ENCODE measurements around the gene ELMOD1. TPM values are rescaled to one million over a fixed set of nuclear protein-coding genes. Genes with fewer than 3 reads are reported as not detected.

ELMOD1 gene
- total and polyA plus RNA-seq, 2 of the 4 experiments (the other 2 are of a cell fraction), result 0.18 to 0.29 TPM

GRCh38 chr11:107547961-107548360 lies 43.0 kb upstream of the ELMOD1 start:
- in situ Hi-C loops (cut with MboI; ENCODE audit: low sequenced_read_pairs), result no loop called here
- dilution Hi-C loops (cut with HindIII; ENCODE audit: low sequenced_read_pairs, unreplicated experiment), result no loop called here

More at GRCh38 chr11:107547961-107548360, 43.0 kb upstream of the ELMOD1 start:
- Histone ChIP-seq H3K36me3 (ENCODE audit: control insufficient read depth, insufficient read depth, low read length) (peaks cover 7% of the 10 kb centered on the region; the same call in 1 of the 2 replicates), H3K9ac (ENCODE audit: low read depth, low read length) (no peak overlapping the region), H3K27ac (ENCODE audit: insufficient read depth, low read length) (no peak overlapping the region), H2AK9ac (replicated peaks; ENCODE audit: low read depth, low read length, poor library complexity) (no peak overlapping the region), H4K8ac (ENCODE audit: low read depth in 2 of 2, low read length in 2 of 2) (no peak overlapping the region), H4K91ac (ENCODE audit: insufficient read depth, low read depth, low read length) (no peak overlapping the region), H2BK120ac (ENCODE audit: low read depth, low read length) (no peak overlapping the region), H3K4me3 (ENCODE audit: insufficient read depth, low read depth, low read length) (no peak overlapping the region), H3K27me3 (ENCODE audit: control insufficient read depth, insufficient read depth, low read length) (no peaks in the 10 kb centered on the region), H3K9me3 (ENCODE audit: control insufficient read depth, insufficient read depth, low read length) (no peaks in the 10 kb centered on the region), H3K4me1 (ENCODE audit: control insufficient read depth, insufficient read depth, low read length) (no peaks in the 10 kb centered on the region), H2AFZ (replicated peaks; ENCODE audit: low read length, poor library complexity) (no peak overlapping the region), H2BK5ac (ENCODE audit: low read depth, low read length, poor library complexity, severe bottlenecking) (no peak overlapping the region), H3K4me2 (ENCODE audit: low read depth, low read length) (no peak overlapping the region), H4K20me1 (ENCODE audit: insufficient read depth, low read length) (no peaks in the 10 kb centered on the region), H2BK20ac (ENCODE audit: low read depth, low read length) (no peak overlapping the region), H3K4ac (ENCODE audit: low read depth, low read length) (no peak overlapping the region), H3K9me1 (ENCODE audit: insufficient read depth, low read length) (no peaks in the 10 kb centered on the region), H3K56ac (ENCODE audit: extremely low read depth, insufficient read depth, low read length) (no peak overlapping the region), H3K14ac (replicated peaks; ENCODE audit: low read depth, low read length) (no peak overlapping the region), H3K18ac (ENCODE audit: low read depth, low read length) (no peak overlapping the region), H3K79me1 (ENCODE audit: low read depth in 1 of 2, low read length in 2 of 2) (no peaks in the 10 kb centered on the region), H2AK5ac (ENCODE audit: low read depth, low read length) (no peak overlapping the region), H3K23ac (ENCODE audit: low read depth, low read length) (no peak overlapping the region), H2BK15ac (ENCODE audit: low read depth, low read length) (no peak overlapping the region), H4K5ac (ENCODE audit: low read depth, low read length) (no peak overlapping the region)
- POLR2A ChIA-PET (ENCODE audit: unreplicated experiment), result no interaction called here
- ATAC-seq (ENCODE audit: low read depth) (no peak), DNase-seq (no peak)
- no CpG with 5 or more reads among the region's 4 CpGs for WGBS, 2 experiments (ENCODE audit: extremely low coverage in 2 of 2, insufficient read length in 1 of 2)
- TF ChIP-seq MAFK (IDR thresholded peaks at IDR 0.05; ENCODE audit: low read depth, low read length) (no peak), MAZ (IDR thresholded peaks at IDR 0.05; ENCODE audit: borderline replicate concordance, low read depth, low read length) (no peak), SMC3 (IDR thresholded peaks at IDR 0.05; ENCODE audit: low read depth, low read length) (no peak), RCOR1 (IDR thresholded peaks at IDR 0.05; ENCODE audit: insufficient replicate concordance, low read length) (no peak), RAD21 (IDR thresholded peaks at IDR 0.05; ENCODE audit: low read length) (no peak), ELK1 (IDR thresholded peaks at IDR 0.05; ENCODE audit: borderline replicate concordance, low read depth, low read length) (no peak), FOS (IDR thresholded peaks at IDR 0.05; ENCODE audit: low read depth, low read length) (no peak)
- CTCF ChIA-PET, result no interaction called here
- intact Hi-C loops (cut with micrococcal nuclease), result loop anchor here (1.0 to 10.0 kb wide), 3 partner anchors 29 to 1057 kb away; no protein-coding TSS in a partner anchor
- no TSS peak for BruUV-seq (replicated peaks)
